Measurements from ENCODE around the gene PTPRM. TPM values are rescaled to one million over a fixed set of nuclear protein-coding genes. Genes with fewer than 3 reads are reported as not detected.

PTPRM gene
- total RNA-seq, 1 donor from 2014 or later, result 1.00 TPM

DNA sequence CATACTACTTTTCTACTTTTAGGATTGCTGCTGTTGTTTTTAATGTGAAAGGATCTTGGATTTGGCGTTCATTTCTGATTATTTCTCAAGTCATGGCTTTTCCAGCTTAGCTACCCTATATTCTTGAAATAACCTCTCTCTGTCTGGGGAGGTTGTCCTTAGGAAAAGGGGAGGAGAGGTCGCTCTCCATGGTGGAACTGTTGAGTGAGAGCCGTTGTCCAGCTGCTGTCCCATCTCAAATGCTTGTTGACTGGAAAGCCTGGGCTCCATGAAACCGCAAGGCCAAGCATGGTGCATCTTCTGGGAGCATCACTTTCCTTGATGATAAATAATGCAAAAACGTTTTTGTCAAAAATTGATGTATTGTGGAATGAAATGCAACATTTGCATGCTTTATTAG, 563.0 kb downstream of the PTPRM start:
- CTCF ChIA-PET, result no interaction called here
- H3K36me3 Mint-ChIP-seq (ENCODE audit: low read depth), result no peaks in the 10 kb centered on the region
- TF ChIP-seq CTCF (IDR thresholded peaks at IDR 0.05), result no peak
- no peaks in the 10 kb centered on the region for H3K27me3 Mint-ChIP-seq
- intact Hi-C loops (cut with micrococcal nuclease), result loop anchor here (10.0 kb wide), 1 partner anchor 55 kb away; no protein-coding TSS in a partner anchor
- DNase-seq (no peak), ATAC-seq (ENCODE audit: low read depth) (no peak)
- H3K27ac Mint-ChIP-seq, result no peak overlapping the region
- POLR2A ChIA-PET, result no interaction called here
- H3K9me3 Mint-ChIP-seq, result peaks cover 5% of the 10 kb centered on the region
- H3K4me1 Mint-ChIP-seq, result no peaks in the 10 kb centered on the region
- no peak overlapping the region for H3K4me3 Mint-ChIP-seq

- Mint-ChIP-seq H3K27ac (no peak overlapping the region), H3K4me3 (no peak overlapping the region), H3K36me3 (ENCODE audit: low read depth) (no peaks in the 10 kb centered on the region), H3K27me3 (no peaks in the 10 kb centered on the region), H3K4me1 (no peaks in the 10 kb centered on the region), H3K9me3 (peaks cover 5% of the 10 kb centered on the region)
- POLR2A ChIA-PET, result no interaction called here
- no peak for TF ChIP-seq CTCF (IDR thresholded peaks at IDR 0.05)
- ATAC-seq (ENCODE audit: low read depth) (no peak), DNase-seq (no peak)
- CTCF ChIA-PET, result no interaction called here
- intact Hi-C loops (cut with micrococcal nuclease), result loop anchor here (10.0 kb wide), 1 partner anchor 58 kb away; no protein-coding TSS in a partner anchor
Measured at GRCh38 chr18:8133032-8133431, 565.9 kb downstream of the PTPRM start.

DNA sequence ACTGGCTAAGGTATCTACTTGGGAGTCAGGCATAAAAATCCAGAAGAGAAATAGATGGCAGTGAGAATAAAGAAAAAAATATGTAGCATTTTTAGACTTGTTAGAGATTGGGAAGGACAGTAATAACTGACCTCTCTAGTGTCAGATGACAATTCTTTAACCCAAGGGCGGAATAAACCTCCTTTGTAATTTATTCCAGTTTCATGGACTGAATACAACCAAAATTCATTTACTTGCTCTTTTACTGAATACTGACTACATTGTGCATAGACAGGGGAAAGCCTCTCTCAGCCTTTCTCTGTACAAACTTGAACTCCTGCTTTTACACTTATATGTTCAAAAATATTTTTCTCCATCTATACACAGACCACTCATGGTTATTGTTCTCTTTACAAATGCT, 566.8 kb downstream of the PTPRM start:
- TF ChIP-seq CTCF (IDR thresholded peaks at IDR 0.05), result no peak
- Mint-ChIP-seq H3K27me3 (no peaks in the 10 kb centered on the region), H3K9me3 (peaks cover 7% of the 10 kb centered on the region), H3K4me1 (no peaks in the 10 kb centered on the region), H3K27ac (no peak overlapping the region), H3K4me3 (no peak overlapping the region), H3K36me3 (ENCODE audit: low read depth) (no peaks in the 10 kb centered on the region)
- ChIA-PET CTCF (no interaction called here), POLR2A (no interaction called here)
- no peak for ATAC-seq (ENCODE audit: low read depth)
- no peak for DNase-seq
- intact Hi-C loops (cut with micrococcal nuclease), result loop anchor here (10.0 kb wide), 1 partner anchor 59 kb away; no protein-coding TSS in a partner anchor

- CTCF ChIA-PET, result no interaction called here
- no peak for DNase-seq
- Mint-ChIP-seq H3K27ac (no peak overlapping the region), H3K27me3 (no peaks in the 10 kb centered on the region), H3K4me3 (no peak overlapping the region), H3K4me1 (no peaks in the 10 kb centered on the region), H3K36me3 (ENCODE audit: low read depth) (no peaks in the 10 kb centered on the region), H3K9me3 (peaks cover 1% of the 10 kb centered on the region)
- intact Hi-C loops (cut with micrococcal nuclease), result loop anchor here (10.0 kb wide), 1 partner anchor 64 kb away; no protein-coding TSS in a partner anchor
- no peak for ATAC-seq (ENCODE audit: low read depth)
- POLR2A ChIA-PET, result no interaction called here
- no peak for TF ChIP-seq CTCF (IDR thresholded peaks at IDR 0.05)
Measured at GRCh38 chr18:8139127-8139527, 572.0 kb downstream of the PTPRM start.

DNA sequence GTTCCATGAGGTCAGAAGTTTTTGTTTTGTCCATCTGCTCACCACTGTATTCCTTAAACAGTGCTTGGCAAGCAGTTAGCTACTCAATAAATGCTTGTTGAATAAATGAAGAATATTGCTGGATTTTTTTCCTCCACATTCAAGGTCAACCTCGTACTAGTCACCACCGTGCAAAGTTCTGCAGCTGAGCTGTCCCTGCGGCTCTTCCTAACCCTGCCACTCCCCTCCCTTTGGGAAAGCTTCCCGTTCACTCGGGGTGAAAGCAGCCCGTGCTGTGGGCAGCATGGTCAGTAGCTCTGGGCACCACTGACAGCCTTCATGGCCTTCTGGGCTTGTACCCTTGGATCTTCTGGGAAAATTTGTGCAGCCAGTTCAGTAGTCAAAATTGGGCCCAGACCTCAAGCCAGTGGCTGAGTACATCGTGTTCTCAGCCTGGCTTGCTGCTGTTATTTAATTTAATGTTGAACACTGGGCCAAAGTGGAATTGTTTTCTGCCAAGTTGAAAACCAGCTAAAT, 572.8 kb downstream of the PTPRM start:
- Mint-ChIP-seq H3K4me1 (no peaks in the 10 kb centered on the region), H3K27me3 (no peaks in the 10 kb centered on the region), H3K4me3 (no peak overlapping the region), H3K9me3 (peaks cover 1% of the 10 kb centered on the region), H3K27ac (no peak overlapping the region), H3K36me3 (ENCODE audit: low read depth) (no peaks in the 10 kb centered on the region)
- ChIA-PET POLR2A (no interaction called here), CTCF (no interaction called here)
- ATAC-seq (ENCODE audit: low read depth) (no peak), DNase-seq (no peak)
- no peak for TF ChIP-seq CTCF (IDR thresholded peaks at IDR 0.05)
- intact Hi-C loops (cut with micrococcal nuclease), result loop anchor here (10.0 kb wide), 1 partner anchor 65 kb away; no protein-coding TSS in a partner anchor

Measured in activated B cell treated with CpG ODN at 0.5 μM for 24 hours (primary cell).